Parathyroid adenoma (tissue), 2 donors: ENCODE results near the gene ARHGAP8.

Source experiments
- H2AFZ ChIP-seq: fragments of 300-600 bp; sonication (generic); one replicate; pipeline ENCODE4 v1.7.0; 2017; ENCODE audit warnings: antibody characterized with exemption, mild to moderate bottlenecking
- H3K27ac ChIP-seq: fragments of 300-600 bp; sonication (generic); one replicate; pipeline ENCODE4 v1.7.0; 2017
- H3K27me3 ChIP-seq: fragments of 300-600 bp; sonication (generic); one replicate; pipeline ENCODE4 v1.7.0; 2017; ENCODE audit warnings: low read length; ENCODE audit not compliant: control insufficient read depth, insufficient read depth
- H3K36me3 ChIP-seq: fragments of 300-600 bp; sonication (generic); one replicate; pipeline ENCODE4 v1.7.0; 2017; ENCODE audit warnings: low read length; ENCODE audit not compliant: control insufficient read depth, insufficient read depth
- H3K4me1 ChIP-seq: fragments of 300-600 bp; sonication (generic); one replicate; pipeline ENCODE4 v1.7.0; 2017; ENCODE audit warnings: control low read depth
- H3K4me2 ChIP-seq: fragments of 300-600 bp; sonication (generic); one replicate; pipeline ENCODE4 v1.7.0; 2017; ENCODE audit warnings: low read length
- H3K4me3 ChIP-seq: fragments of 300-600 bp; sonication (generic); one replicate; pipeline ENCODE4 v1.7.0; 2017; ENCODE audit warnings: low read depth, low read length
- H3K79me2 ChIP-seq: fragments of 300-600 bp; sonication (generic); one replicate; pipeline ENCODE4 v1.7.0; 2017; ENCODE audit warnings: control low read depth
- H3K9ac ChIP-seq: fragments of 300-600 bp; sonication (generic); one replicate; pipeline ENCODE4 v1.7.0; 2017; ENCODE audit warnings: mild to moderate bottlenecking
- H3K9me3 ChIP-seq: fragments of 300-600 bp; sonication (generic); one replicate; pipeline ENCODE4 v1.7.0; 2017; ENCODE audit warnings: low read length; ENCODE audit not compliant: control insufficient read depth
- CTCF ChIP-seq: fragments of 300-600 bp; sonication (generic); IDR thresholded peaks from one replicate; pipeline ENCODE4 v1.7.0; 2017; ENCODE audit warnings: antibody characterized with exemption, mild to moderate bottlenecking
- donor health status: primary hyperparathyroidism.

Gene ARHGAP8

GRCh38 chr22:44786610-44787009, 34.2 kb downstream of the ARHGAP8 start:
- no peaks in the 10 kb centered on the region for H3K9me3 ChIP-seq
- no peak overlapping the region for H2AFZ ChIP-seq
- H3K4me3 ChIP-seq = no peak overlapping the region
- no peak overlapping the region for H3K4me2 ChIP-seq
- H3K27me3 ChIP-seq = no peaks in the 10 kb centered on the region
- H3K9ac ChIP-seq = no peak overlapping the region
- no peak for TF ChIP-seq CTCF
- no peak overlapping the region for H3K27ac ChIP-seq
- H3K36me3 ChIP-seq = no peaks in the 10 kb centered on the region
- no peaks in the 10 kb centered on the region for H3K79me2 ChIP-seq
- H3K4me1 ChIP-seq = no peaks in the 10 kb centered on the region

- no peak overlapping the region for H3K9ac ChIP-seq
- no peak for TF ChIP-seq CTCF
- H3K36me3 ChIP-seq = no peaks in the 10 kb centered on the region
- H3K9me3 ChIP-seq = no peaks in the 10 kb centered on the region
- H3K27me3 ChIP-seq = no peaks in the 10 kb centered on the region
- no peak overlapping the region for H3K4me3 ChIP-seq
- H3K79me2 ChIP-seq = no peaks in the 10 kb centered on the region
- H2AFZ ChIP-seq = no peak overlapping the region
- no peak overlapping the region for H3K4me2 ChIP-seq
- no peaks in the 10 kb centered on the region for H3K4me1 ChIP-seq
- no peak overlapping the region for H3K27ac ChIP-seq
These were observed 35.5 kb downstream of the ARHGAP8 start for GRCh38 chr22:44787832-44788231.

DNA sequence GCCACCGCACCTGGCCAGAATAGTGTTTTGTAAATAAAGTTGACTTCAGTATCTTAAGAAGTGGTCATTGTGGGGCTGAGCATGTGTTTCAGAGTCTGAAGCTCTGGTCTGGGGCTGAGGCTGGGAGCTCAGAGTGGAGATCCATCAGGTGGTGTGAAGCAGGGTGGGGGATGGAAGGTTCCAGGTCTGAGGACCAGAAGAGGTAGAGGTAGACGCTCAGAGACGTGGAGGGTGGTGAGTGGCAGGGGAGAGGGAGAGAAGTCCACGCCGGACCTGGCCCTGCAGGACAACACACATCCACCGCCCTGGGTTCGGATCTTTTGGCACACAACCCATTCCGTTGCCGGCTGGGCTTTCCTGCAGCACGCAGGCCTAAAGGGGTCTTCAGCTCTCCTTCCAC, 40.7 kb downstream of the ARHGAP8 start:
- TF ChIP-seq CTCF = no peak
- no peak overlapping the region for H3K4me3 ChIP-seq
- H3K79me2 ChIP-seq = no peaks in the 10 kb centered on the region
- no peaks in the 10 kb centered on the region for H3K27me3 ChIP-seq
- no peaks in the 10 kb centered on the region for H3K36me3 ChIP-seq
- H3K9ac ChIP-seq = no peak overlapping the region
- H3K9me3 ChIP-seq = no peaks in the 10 kb centered on the region
- H3K4me2 ChIP-seq = no peak overlapping the region
- H3K4me1 ChIP-seq = peaks cover 3% of the 10 kb centered on the region
- no peak overlapping the region for H2AFZ ChIP-seq
- H3K27ac ChIP-seq = no peak overlapping the region

GRCh38 chr22:44793506-44794172, 41.3 kb downstream of the ARHGAP8 start:
- H2AFZ ChIP-seq = no peak overlapping the region
- no peaks in the 10 kb centered on the region for H3K36me3 ChIP-seq
- no peaks in the 10 kb centered on the region for H3K79me2 ChIP-seq
- no peak overlapping the region for H3K27ac ChIP-seq
- no peak for TF ChIP-seq CTCF
- H3K27me3 ChIP-seq = no peaks in the 10 kb centered on the region
- H3K4me1 ChIP-seq = peaks cover 3% of the 10 kb centered on the region
- no peak overlapping the region for H3K4me3 ChIP-seq
- no peaks in the 10 kb centered on the region for H3K9me3 ChIP-seq
- H3K4me2 ChIP-seq = no peak overlapping the region
- no peak overlapping the region for H3K9ac ChIP-seq
